Central memory CD8-positive, alpha-beta T cell (primary cell): ENCODE data around the gene DYSF.

ENCODE experiments used
- ATAC-seq: fragments of 150-1000 bp; cut with Tn5 transposase; replicated peaks from 2 replicates; pipeline ENCODE4 v1.10.0; 2022; ENCODE audit warnings: mild to moderate bottlenecking, moderate FRiP score, moderate number of reproducible peaks; ENCODE audit not compliant: poor library complexity, severe bottlenecking; ENCODE audit errors: extremely low read depth
- DNase-seq, 2 donors: peaks; one replicate each; pipeline ENCODE4 v3.0.0; 2021; ENCODE audit warnings: low spot score in 2 of 2
- H3K27ac Mint-ChIP-seq: one replicate; pipeline ENCODE4 v1.8.0; 2022; ENCODE audit warnings: low read depth, mild to moderate bottlenecking, moderate library complexity, mixed read lengths
- H3K27me3 Mint-ChIP-seq: one replicate; pipeline ENCODE4 v1.8.0; 2022; ENCODE audit warnings: mixed read lengths
- H3K36me3 Mint-ChIP-seq: one replicate; pipeline ENCODE4 v1.8.0; 2022; ENCODE audit warnings: mild to moderate bottlenecking, moderate library complexity, mixed read lengths; ENCODE audit not compliant: insufficient read depth
- H3K4me1 Mint-ChIP-seq: one replicate; pipeline ENCODE4 v1.8.0; 2022; ENCODE audit warnings: mixed read lengths
- H3K4me3 Mint-ChIP-seq: one replicate; pipeline ENCODE4 v1.8.0; 2022; ENCODE audit warnings: mild to moderate bottlenecking, moderate library complexity, mixed read lengths
- H3K9me3 Mint-ChIP-seq: one replicate; pipeline ENCODE4 v1.8.0; 2022; ENCODE audit warnings: mixed read lengths

The DYSF gene

DNA sequence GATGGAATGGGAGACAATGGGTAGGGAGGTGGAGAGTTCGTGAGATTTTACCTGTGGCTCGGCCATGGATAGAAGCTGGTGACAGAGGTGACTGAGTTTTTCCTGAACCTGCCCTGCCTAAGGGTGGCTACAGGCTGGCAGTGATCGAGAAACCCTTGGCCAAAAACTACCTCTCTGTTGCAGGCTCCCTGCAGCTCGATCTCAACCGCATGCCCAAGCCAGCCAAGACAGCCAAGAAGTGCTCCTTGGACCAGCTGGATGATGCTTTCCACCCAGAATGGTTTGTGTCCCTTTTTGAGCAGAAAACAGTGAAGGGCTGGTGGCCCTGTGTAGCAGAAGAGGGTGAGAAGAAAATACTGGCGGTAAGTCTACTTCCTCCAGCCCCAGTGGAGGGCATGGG, 225.5 kb downstream of the DYSF start:
- no peaks in the 10 kb centered on the region for H3K9me3 Mint-ChIP-seq
- DNase-seq (no peak), ATAC-seq (no peak)
- no peak overlapping the region for H3K4me3 Mint-ChIP-seq
- no peaks in the 10 kb centered on the region for H3K27me3 Mint-ChIP-seq
- H3K27ac Mint-ChIP-seq, result no peak overlapping the region
- H3K36me3 Mint-ChIP-seq, result peaks cover 4% of the 10 kb centered on the region
- no peaks in the 10 kb centered on the region for H3K4me1 Mint-ChIP-seq

DNA sequence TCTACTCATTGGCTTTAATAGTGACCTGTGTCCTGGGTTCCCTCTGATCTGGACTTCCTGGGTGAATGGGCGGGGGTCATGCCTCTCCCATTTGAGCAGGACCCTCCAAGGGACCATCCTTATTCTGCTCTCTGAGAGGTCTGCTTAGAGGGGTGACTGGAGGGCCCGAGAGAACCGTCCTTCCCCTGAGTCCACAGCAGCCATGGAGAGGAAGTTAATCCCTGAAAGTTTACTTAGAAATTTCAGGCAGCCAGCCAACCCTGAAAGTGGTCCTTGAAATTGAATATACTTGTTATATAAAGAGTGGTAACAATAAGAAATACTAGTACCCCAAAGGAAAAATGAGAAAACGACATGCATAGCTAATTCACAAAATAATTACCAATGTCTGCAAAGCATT, 226.1 kb downstream of the DYSF start:
- Mint-ChIP-seq H3K9me3 (no peaks in the 10 kb centered on the region), H3K4me1 (no peaks in the 10 kb centered on the region), H3K4me3 (no peak overlapping the region), H3K27ac (no peak overlapping the region), H3K27me3 (no peaks in the 10 kb centered on the region), H3K36me3 (peaks cover 4% of the 10 kb centered on the region)
- no peak for ATAC-seq
- no peak for DNase-seq

DNA sequence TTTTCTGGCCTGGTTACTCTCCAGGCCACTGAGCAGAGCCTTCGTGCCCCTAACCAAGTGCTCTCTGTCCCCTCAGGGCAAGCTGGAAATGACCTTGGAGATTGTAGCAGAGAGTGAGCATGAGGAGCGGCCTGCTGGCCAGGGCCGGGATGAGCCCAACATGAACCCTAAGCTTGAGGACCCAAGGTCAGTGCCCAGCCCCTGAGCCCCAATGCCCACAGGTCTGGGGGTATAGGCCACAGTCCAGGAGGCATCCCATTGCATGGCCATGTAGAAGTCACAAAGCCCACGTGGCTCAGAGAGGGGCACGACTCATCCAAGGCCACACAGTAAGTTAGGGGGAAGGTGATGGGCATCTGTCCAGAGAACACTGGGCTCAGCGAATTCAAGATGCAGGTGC, 227.6 kb downstream of the DYSF start:
- H3K36me3 Mint-ChIP-seq, result peaks cover 4% of the 10 kb centered on the region
- H3K9me3 Mint-ChIP-seq, result no peaks in the 10 kb centered on the region
- H3K4me3 Mint-ChIP-seq, result no peak overlapping the region
- H3K4me1 Mint-ChIP-seq, result no peaks in the 10 kb centered on the region
- DNase-seq (no peak), ATAC-seq (no peak)
- H3K27ac Mint-ChIP-seq, result no peak overlapping the region
- no peaks in the 10 kb centered on the region for H3K27me3 Mint-ChIP-seq

DNA sequence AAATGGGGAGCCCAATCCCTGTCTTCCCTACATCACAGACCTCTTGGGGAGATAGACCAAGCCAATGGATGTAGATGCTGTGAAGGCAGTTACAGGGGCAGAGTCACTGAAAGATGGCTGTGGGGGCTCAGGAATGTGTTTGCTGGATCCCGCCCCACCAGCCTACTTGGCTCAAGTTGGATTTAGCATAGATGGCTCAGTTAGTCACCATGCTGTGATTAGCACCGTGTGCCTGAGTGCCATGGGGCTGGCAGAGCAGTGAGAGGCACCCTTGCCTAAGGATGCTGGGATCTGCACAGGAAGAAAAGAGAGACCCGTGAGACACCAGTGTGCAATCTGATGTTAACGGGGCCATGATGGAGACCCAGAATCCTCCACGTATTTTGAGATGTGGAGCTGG, 228.3 kb downstream of the DYSF start:
- no peaks in the 10 kb centered on the region for H3K4me1 Mint-ChIP-seq
- no peak overlapping the region for H3K4me3 Mint-ChIP-seq
- no peak overlapping the region for H3K27ac Mint-ChIP-seq
- H3K9me3 Mint-ChIP-seq, result no peaks in the 10 kb centered on the region
- no peaks in the 10 kb centered on the region for H3K27me3 Mint-ChIP-seq
- DNase-seq (no peak), ATAC-seq (no peak)
- H3K36me3 Mint-ChIP-seq, result peaks cover 4% of the 10 kb centered on the region

DNA sequence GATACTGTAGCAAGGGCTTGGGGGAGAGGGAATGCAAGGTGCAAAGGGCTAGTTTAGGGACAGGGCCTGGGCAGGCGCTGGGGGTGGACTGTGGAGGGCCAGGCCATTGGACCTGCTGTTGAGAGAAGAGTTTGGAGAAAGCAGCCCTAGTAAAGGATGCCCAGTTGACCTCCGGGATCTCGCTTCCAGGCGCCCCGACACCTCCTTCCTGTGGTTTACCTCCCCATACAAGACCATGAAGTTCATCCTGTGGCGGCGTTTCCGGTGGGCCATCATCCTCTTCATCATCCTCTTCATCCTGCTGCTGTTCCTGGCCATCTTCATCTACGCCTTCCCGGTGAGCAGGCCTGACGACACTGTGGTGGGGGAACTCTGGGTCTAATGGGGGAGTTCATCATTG, 229.0 kb downstream of the DYSF start:
- no peaks in the 10 kb centered on the region for H3K9me3 Mint-ChIP-seq

DNA sequence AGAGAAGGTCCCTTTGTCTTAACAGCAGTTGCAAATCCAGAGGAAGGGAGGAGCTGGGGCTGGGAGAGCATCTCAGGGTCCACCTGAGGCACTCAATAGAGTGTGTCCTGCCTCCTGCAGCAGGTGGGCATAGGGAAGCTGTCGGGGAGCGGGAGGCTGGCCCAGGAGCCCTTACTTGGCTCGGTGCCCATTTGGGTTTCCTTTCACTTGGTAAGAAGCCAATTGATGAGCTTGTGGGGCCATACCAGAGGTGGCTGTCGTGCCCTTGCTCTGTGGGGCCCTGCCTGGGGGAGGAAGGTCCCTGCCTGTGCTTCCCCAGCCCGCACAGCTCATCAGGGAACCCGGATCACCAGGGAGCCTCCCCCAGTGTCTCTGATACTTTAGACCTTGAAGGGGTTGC, 229.7 kb downstream of the DYSF start:
- no peaks in the 10 kb centered on the region for H3K9me3 Mint-ChIP-seq
- no peak for DNase-seq
- ATAC-seq, result no peak
- H3K27ac Mint-ChIP-seq, result no peak overlapping the region
- H3K4me3 Mint-ChIP-seq, result no peak overlapping the region
- no peaks in the 10 kb centered on the region for H3K27me3 Mint-ChIP-seq
- H3K36me3 Mint-ChIP-seq, result peaks cover 6% of the 10 kb centered on the region
- no peaks in the 10 kb centered on the region for H3K4me1 Mint-ChIP-seq

More for the DNA sequence above, 229.0 kb downstream of the DYSF start:
- H3K36me3 Mint-ChIP-seq, result peaks cover 4% of the 10 kb centered on the region
- no peaks in the 10 kb centered on the region for H3K27me3 Mint-ChIP-seq
- no peak overlapping the region for H3K27ac Mint-ChIP-seq
- DNase-seq (no peak), ATAC-seq (no peak)
- H3K4me3 Mint-ChIP-seq, result no peak overlapping the region
- no peaks in the 10 kb centered on the region for H3K4me1 Mint-ChIP-seq

DNA sequence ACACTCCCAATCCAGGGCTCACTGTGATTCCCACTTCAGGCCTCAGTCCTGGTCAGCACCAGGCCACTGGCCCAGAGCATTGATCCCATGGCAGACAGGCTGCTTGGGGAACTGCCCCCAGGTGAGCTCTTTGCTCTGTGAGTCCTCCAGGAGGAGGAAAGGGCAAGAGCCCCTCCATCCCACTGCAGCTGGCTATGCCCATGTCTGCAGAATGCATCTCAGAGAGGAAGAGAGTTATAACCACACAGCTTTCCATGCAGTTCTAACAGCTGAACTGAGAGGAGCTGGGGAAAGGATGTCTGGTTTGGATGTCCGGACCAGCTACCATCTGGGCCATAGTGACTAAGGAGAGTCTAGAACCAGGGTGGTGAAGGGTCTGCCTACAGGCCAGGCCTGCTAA, 230.3 kb downstream of the DYSF start:
- Mint-ChIP-seq H3K9me3 (no peaks in the 10 kb centered on the region), H3K4me3 (no peak overlapping the region), H3K36me3 (peaks cover 6% of the 10 kb centered on the region), H3K4me1 (no peaks in the 10 kb centered on the region), H3K27ac (no peak overlapping the region), H3K27me3 (no peaks in the 10 kb centered on the region)
- ATAC-seq (no peak), DNase-seq (no peak)

DNA sequence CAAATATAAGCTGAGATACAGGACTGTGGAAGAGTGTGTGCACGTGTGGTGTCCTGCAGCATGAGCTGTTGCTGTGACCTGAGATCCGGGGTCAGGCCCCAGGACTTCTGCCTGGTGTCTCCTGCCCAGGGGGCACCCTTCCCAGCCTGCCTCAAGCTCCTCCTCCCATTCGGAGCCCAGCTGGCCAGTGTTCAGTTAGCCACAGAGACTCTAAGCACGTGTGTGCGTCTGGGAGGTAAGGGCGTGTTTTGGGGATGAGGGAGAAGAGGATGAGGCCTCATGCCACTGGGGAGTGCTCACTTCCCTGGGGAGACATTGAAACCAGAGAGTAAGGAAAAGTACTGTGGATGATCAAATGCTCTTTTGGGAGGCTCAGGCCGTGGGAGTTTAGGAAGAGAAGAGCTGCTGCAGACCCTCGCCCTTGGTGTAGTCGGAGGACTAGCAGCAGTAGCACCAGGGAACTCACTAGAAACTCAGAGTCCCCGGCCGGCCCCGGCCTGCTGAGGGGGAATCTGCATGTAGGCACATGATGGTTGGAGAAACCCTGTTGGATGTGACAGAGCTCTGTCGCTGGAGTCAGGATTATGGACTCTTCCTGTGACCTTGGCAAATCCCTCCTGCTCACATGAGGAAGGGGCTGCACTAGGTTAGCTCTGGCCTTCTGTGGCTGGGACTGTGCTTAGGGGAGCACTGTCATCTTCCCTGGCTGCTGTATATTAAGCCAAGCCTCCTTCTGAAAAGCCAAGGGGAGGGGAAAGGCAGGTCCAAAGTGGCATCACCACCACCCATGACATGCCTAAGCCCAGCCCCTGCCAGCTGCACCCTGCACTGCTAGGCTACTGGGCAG, 231.1 kb downstream of the DYSF start:
- no peaks in the 10 kb centered on the region for H3K9me3 Mint-ChIP-seq
- ATAC-seq (no peak), DNase-seq (no peak)
- no peak overlapping the region for H3K27ac Mint-ChIP-seq
- no peaks in the 10 kb centered on the region for H3K27me3 Mint-ChIP-seq
- no peak overlapping the region for H3K4me3 Mint-ChIP-seq
- peaks cover 4% of the 10 kb centered on the region for H3K36me3 Mint-ChIP-seq
- H3K4me1 Mint-ChIP-seq, result no peaks in the 10 kb centered on the region

DNA sequence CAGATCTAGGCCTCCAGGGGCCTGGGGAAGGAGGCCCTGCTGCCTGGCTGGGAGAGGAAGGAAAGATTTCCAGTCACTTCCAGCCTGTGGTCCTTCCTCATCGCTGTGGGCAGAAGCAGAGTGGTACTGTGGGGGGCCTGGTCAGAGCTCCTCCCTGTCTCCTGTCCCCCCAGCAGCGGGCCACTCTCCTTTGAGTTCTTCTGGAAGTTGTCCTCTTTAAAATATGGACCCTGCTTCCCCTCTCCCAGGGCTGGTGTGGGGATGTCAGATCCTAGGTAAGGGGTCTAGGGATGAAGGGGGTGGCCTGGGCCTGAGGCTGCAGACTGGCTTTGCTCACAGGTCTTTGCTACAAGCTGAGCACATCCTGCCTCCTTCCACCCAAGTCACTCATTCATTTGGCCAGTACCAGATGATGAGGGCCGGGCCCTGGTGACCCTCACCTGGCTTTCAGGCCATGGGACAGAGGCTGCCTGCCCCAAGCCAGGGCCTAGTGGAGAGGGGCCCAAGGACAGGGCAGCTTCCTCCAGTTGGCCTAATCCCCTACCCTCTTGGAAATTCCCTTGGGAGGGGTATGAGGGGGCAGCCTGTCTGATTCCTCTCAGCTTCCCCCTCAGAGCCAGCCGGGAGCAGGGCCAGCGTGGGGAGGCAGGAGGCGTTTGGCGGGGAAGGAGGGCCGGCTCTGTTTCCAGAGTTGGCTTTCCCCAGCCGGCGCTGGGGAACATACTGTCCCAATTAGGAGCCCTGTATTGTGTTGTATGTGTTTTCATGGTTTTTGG, 231.9 kb downstream of the DYSF start:
- Mint-ChIP-seq H3K9me3 (no peaks in the 10 kb centered on the region), H3K36me3 (peaks cover 4% of the 10 kb centered on the region), H3K4me1 (no peaks in the 10 kb centered on the region), H3K27me3 (no peaks in the 10 kb centered on the region), H3K4me3 (no peak overlapping the region), H3K27ac (no peak overlapping the region)
- no peak for DNase-seq
- no peak for ATAC-seq

DNA sequence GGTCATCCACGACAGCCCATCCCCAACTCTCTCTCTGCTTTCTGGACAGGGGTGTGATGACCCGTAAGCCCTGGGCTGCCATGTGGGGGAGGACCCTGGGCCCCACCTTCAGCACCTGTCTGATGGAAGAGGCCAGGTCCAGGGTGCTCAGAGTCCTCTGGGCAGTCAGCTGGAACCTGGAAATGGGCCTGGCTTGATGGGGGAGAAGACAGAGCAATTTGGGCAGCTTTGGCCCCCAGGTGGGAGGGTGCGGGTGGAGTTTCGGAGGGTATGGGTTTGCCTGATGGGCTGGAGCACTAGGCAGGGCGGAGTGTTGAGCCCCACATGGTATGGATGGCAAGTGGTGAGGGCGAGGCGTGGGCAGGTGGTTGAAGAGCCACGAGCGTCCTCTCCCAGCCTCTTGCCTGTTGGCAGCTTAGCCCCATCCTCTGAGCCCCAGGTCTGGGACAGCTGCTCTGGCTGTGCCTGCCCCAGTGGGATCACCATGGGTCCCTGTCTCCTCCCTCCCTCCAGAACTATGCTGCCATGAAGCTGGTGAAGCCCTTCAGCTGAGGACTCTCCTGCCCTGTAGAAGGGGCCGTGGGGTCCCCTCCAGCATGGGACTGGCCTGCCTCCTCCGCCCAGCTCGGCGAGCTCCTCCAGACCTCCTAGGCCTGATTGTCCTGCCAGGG, 232.7 kb downstream of the DYSF start:
- no peak for ATAC-seq
- Mint-ChIP-seq H3K27me3 (no peaks in the 10 kb centered on the region), H3K27ac (no peak overlapping the region), H3K4me1 (no peaks in the 10 kb centered on the region), H3K4me3 (no peak overlapping the region), H3K9me3 (no peaks in the 10 kb centered on the region), H3K36me3 (peaks cover 4% of the 10 kb centered on the region)
- DNase-seq, result no peak

DNA sequence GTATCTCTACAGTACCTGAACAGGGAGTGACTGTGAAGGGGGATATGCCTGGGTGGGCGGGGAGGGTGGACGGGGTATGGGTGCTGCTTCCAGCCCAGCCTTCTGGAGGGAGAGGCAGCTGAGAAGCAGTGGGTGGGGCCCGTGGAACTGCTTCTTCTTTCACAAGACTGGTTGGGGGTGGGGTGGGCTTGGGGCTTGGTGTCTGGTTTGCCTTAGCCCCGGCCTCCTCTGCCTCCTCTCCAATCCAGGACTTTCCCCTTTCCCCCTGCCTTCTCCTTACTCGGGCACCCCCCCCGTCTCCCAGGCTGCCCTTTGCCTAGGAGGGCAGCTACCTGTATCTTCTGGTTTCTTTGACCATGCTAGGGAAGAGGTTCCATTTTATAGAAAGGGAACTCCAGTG, 233.4 kb downstream of the DYSF start:
- H3K27me3 Mint-ChIP-seq, result no peaks in the 10 kb centered on the region
- DNase-seq, result no peak
- no peak overlapping the region for H3K27ac Mint-ChIP-seq
- H3K36me3 Mint-ChIP-seq, result peaks cover 4% of the 10 kb centered on the region
- H3K9me3 Mint-ChIP-seq, result no peaks in the 10 kb centered on the region
- no peaks in the 10 kb centered on the region for H3K4me1 Mint-ChIP-seq
- ATAC-seq, result no peak
- H3K4me3 Mint-ChIP-seq, result no peak overlapping the region

DNA sequence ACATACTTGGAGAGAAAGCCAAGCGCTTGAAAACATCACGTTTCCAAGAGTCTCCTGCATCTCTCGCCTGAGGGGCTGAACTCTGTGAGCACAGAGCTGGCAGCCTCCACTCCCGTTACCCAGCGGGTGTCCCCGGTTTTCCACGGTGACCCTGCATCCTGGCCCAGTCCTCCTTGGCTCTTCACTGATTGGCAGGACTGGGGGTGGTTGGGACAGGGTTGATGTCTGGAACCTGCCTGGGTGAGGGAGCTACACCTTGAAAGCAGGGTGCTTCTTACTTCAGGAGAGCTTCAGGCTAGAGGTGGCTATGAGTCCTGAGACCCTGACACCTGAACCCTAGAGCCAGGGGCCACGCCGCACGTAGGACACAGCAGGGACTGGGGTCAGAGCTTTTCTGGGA, 234.1 kb downstream of the DYSF start:
- H3K4me3 Mint-ChIP-seq, result no peak overlapping the region
- H3K9me3 Mint-ChIP-seq, result no peaks in the 10 kb centered on the region
- no peak overlapping the region for H3K27ac Mint-ChIP-seq
- ATAC-seq (no peak), DNase-seq (no peak)
- no peaks in the 10 kb centered on the region for H3K4me1 Mint-ChIP-seq
- peaks cover 4% of the 10 kb centered on the region for H3K36me3 Mint-ChIP-seq
- H3K27me3 Mint-ChIP-seq, result peaks cover 6% of the 10 kb centered on the region

DNA sequence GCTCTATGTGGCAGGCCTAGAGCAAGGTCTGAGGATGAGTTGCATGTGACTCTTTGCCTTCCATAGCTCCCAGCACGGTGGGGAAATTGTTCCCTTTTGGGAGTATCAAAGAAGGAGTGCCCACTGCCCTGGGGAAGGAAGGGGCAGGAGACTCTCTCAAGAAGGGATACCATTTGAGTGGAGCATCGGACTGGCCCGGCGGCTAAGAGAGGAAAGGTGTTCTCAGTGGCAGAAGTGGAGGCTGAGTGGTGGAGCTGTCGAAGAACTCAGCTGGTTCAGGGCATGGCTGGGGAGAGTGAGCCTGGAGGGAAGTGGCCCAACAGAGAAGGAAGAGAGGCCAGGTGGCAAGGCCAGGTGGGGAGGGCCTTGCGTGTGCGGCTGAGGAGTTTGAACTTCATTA, 235.2 kb downstream of the DYSF start:
- Mint-ChIP-seq H3K4me1 (no peaks in the 10 kb centered on the region), H3K27me3 (peaks cover 9% of the 10 kb centered on the region), H3K4me3 (no peak overlapping the region), H3K9me3 (no peaks in the 10 kb centered on the region), H3K27ac (no peak overlapping the region), H3K36me3 (peaks cover 2% of the 10 kb centered on the region)
- DNase-seq (no peak), ATAC-seq (no peak)
